ENCODE measurements around the gene EDC4. TPM values are rescaled to one million over a fixed set of nuclear protein-coding genes. Genes with fewer than 3 reads are reported as not detected.
"Not testable (repeated sequence)": the region's sequence is repeated elsewhere in the genome, so short reads cannot be mapped to it uniquely, and the experiment has no call there.

The EDC4 gene
- total and polyA plus RNA-seq, 12 donors: 25.8 to 46.8 (median 31.3) TPM

GRCh38 chr16:67914758-67915495 lies 42.1 kb downstream of the EDC4 start:
- TF ChIP-seq, protein P1, sequence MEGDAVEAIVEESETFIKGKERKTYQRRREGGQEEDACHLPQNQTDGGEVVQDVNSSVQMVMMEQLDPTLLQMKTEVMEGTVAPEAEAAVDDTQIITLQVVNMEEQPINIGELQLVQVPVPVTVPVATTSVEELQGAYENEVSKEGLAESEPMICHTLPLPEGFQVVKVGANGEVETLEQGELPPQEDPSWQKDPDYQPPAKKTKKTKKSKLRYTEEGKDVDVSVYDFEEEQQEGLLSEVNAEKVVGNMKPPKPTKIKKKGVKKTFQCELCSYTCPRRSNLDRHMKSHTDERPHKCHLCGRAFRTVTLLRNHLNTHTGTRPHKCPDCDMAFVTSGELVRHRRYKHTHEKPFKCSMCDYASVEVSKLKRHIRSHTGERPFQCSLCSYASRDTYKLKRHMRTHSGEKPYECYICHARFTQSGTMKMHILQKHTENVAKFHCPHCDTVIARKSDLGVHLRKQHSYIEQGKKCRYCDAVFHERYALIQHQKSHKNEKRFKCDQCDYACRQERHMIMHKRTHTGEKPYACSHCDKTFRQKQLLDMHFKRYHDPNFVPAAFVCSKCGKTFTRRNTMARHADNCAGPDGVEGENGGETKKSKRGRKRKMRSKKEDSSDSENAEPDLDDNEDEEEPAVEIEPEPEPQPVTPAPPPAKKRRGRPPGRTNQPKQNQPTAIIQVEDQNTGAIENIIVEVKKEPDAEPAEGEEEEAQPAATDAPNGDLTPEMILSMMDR (IDR thresholded peaks at IDR 0.05): no peak
- no peak for ATAC-seq
- 76 to 82% methylated on average over 7 of the region's 7 CpGs for WGBS, 2 donors
- Histone ChIP-seq H3K36me3 (peaks cover 0 to 78% (median 17%) of the 10 kb centered on the region in 9 donors), H3K4me1 (peaks cover 26 to 64% (median 40%) of the 10 kb centered on the region in 9 donors), H3K4me3 (no peak overlapping the region), H3K9me3 (no peaks in the 10 kb centered on the region), H3K27me3 (no peaks in the 10 kb centered on the region), H3K27ac (no peak overlapping the region)
- no peak for DNase-seq
- intact Hi-C loops (cut with DNase I): loop anchor here in 1 of 10 donors (5.0 kb wide), 2 partner anchors 33 to 83 kb away; partner anchors contain the start of gene NRN1L

DNA sequence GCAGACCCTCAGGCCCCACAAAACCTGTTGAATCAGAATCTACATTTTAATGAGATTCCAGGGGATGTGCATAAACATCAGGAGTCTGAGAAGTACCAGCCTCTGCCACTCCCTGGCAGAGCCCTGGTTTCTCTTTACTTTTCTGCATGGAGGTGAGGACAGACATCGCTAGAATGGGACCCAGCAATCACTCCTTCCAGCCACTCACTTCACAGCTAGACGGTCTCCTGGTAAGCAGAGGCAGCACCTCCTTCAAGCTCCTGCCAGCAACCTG lies 42.6 kb downstream of the EDC4 start:
- not testable (repeated sequence) for H3K27ac ChIP-seq

DNA sequence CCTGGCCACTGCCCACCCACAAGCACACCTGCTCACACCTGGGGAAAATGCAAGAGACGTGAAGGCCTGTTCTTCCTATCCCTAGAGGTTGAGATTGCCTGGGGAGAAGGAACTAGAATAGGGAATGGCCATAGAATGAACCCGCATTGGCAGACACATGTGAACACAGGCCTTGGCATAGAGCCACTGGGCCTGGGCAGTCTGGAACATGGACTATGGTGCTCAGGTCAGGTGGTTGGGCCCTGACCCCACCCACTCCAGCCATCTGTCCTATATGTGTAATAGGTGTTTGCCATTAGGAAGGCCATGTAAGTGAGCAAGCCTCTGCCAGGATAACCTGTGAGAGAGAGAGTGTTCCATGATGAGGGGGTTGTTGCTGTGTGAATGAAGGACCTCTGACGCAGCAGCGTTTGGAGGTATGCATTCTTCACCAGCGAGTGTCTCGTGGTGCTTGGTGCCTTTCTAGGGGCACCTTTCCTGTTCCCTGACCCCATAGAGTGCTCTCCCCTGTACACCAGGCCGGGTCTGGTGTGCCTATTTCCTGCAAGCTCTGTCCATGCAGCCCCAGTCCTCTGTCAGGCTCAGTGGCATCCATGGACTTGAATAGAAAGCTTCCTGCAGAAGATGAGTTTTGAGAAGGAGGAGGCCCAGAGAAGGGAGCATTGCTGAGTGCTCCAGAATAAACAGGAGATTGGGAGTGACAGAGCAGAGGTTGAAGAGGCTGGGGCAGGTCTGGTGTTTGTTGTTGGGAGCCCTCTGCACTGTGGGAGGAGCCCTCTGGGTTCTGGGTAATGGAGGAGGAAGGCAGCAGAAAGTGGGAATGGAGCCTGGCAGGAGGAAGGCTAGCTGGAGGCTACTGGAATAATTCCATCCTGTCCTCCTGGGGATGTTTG lies 43.2 kb downstream of the EDC4 start:
- no peaks in the 10 kb centered on the region for H3K27me3 ChIP-seq
- intact Hi-C loops (cut with DNase I): loop anchor here in 1 of 10 donors (5.0 kb wide), 2 partner anchors 34 to 84 kb away; partner anchors contain the start of gene NRN1L
- H3K36me3 ChIP-seq: peaks cover 0 to 68% (median 6%) of the 10 kb centered on the region in 9 donors
- no peak overlapping the region for H3K4me3 ChIP-seq
- no peaks in the 10 kb centered on the region for H3K9me3 ChIP-seq
- 73 to 77% methylated on average over 7 of the region's 7 CpGs for WGBS, 2 donors
- peak overlapping the region in 4 of 10 donors; percentile 47 to 83 (median 72) for H3K27ac ChIP-seq
- DNase-seq (no peak), ATAC-seq (peak in 1 of 8 donors; percentile 22)
- TF ChIP-seq, protein P1 (IDR thresholded peaks at IDR 0.05): no peak
- H3K4me1 ChIP-seq: peaks cover 23 to 65% (median 45%) of the 10 kb centered on the region in 9 donors

More for the DNA sequence above, 42.6 kb downstream of the EDC4 start:
- intact Hi-C loops (cut with DNase I): loop anchor here in 1 of 10 donors (5.0 kb wide), 2 partner anchors 33 to 83 kb away; partner anchors contain the start of gene NRN1L
- H3K27me3 ChIP-seq, H3K4me3 ChIP-seq, H3K9me3 ChIP-seq, DNase-seq, ATAC-seq: not testable (repeated sequence)
- 60 to 61% methylated on average over 1 to 2 of the region's 2 CpGs for WGBS, 2 donors
- peaks cover 26 to 65% (median 44%) of the 10 kb centered on the region in 9 donors for H3K4me1 ChIP-seq
- peaks cover 0 to 74% (median 12%) of the 10 kb centered on the region in 9 donors for H3K36me3 ChIP-seq

DNA sequence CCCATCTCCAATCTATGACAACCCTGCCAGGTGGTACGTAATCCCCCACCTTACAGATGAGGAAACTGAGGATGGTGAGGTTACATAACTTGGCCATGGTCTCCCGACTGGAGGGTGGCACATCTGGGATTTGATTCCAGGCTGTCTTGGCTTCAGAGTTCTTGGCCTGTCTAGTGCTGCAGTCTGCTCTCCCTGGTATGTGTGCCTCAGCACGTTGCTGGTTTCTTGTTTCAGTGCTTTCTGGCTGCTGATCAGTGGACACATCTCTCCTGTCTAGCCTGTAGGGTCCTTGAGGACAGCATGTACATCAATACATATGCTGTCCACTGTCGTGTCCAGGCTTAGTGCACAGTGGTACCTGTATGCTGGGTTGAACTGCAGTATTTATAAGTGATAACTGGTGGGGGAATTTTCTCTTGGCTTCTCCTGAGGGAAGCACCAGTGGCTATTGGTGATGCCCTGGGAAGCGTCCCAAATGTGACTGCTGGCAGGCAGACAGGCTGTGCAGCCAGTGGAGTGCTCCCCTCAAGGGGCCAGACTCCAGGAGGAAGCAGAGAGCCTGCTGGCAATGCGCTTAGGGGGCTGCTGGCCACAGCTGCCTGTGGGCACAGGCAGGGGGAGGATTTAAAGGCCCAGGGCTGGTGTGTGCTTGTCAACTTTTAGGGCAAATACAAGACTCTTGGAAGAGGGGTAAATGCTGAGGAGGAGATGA lies 44.4 kb downstream of the EDC4 start:
- Histone ChIP-seq H3K4me1 (peaks cover 25 to 77% (median 57%) of the 10 kb centered on the region in 9 donors), H3K36me3 (peaks cover 0 to 55% (median 0%) of the 10 kb centered on the region in 9 donors), H3K4me3 (no peak overlapping the region), H3K27ac (peak overlapping the region in 9 of 10 donors; percentile 17 to 83 (median 53)), H3K27me3 (no peaks in the 10 kb centered on the region), H3K9me3 (no peaks in the 10 kb centered on the region)
- ATAC-seq: peak; percentile 74 to 90 (median 82)
- TF ChIP-seq, protein P1 (IDR thresholded peaks at IDR 0.05): peak in 2 of 9 donors; percentile 11 to 18
- WGBS, 2 donors: 37 to 47% methylated on average over 6 of the region's 6 CpGs
- intact Hi-C loops (cut with DNase I): loop anchor here in 1 of 10 donors (5.0 kb wide), 2 partner anchors 35 to 85 kb away; partner anchors contain the start of gene NRN1L
- DNase-seq: peak; percentile 65 to 69

All from heart right ventricle (tissue), 16 donors.